ENCODE measurements around the gene CIC.

The CIC gene

DNA sequence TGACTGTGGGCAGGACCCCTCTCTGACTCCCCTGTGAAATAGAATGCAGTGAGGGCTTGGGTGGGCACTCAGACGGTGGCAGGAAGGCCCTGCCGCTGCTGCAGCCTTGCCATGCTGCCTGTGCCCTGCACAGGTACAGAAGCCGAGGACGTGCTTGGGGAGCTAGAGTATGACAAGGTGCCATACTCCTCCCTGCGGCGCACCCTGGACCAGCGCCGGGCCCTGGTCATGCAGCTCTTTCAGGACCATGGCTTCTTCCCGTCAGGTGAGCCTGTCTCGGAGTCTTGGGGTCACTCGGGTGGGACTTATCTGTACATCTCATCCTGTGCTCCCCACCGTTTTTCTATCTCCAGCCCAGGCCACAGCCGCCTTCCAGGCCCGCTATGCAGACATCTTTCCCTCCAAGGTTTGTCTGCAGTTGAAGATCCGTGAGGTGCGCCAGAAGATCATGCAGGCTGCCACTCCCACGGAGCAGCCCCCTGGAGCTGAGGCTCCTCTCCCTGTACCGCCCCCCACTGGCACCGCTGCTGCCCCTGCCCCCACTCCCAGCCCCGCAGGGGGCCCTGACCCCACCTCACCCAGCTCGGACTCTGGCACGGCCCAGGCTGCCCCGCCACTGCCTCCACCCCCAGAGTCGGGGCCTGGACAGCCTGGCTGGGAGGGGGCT is 25.6 kb downstream of the CIC start:
- Histone ChIP-seq H3K4me3 (ENCODE audit: low read length in 2 of 2) (no peak overlapping the region), H3K9me3 (ENCODE audit: control insufficient read depth in 2 of 2, low read length in 2 of 2) (no peaks in the 10 kb centered on the region), H3K36me3 (ENCODE audit: control insufficient read depth in 2 of 2, insufficient read depth in 2 of 2, low read length in 2 of 2) (peaks cover 30 to 34% of the 10 kb centered on the region in 2 donors), H3K4me1 (ENCODE audit: control insufficient read depth in 2 of 2, insufficient read depth in 2 of 2, low read length in 2 of 2) (peaks cover 5 to 6% of the 10 kb centered on the region in 2 donors), H3K27ac (ENCODE audit: low read depth in 2 of 2, low read length in 2 of 2) (no peak overlapping the region), H3K27me3 (ENCODE audit: control insufficient read depth in 2 of 2, insufficient read depth in 2 of 2, low read length in 2 of 2) (no peaks in the 10 kb centered on the region), H3K9ac (ENCODE audit: low read depth in 1 of 2, low read length in 2 of 2) (no peak overlapping the region)

DNA sequence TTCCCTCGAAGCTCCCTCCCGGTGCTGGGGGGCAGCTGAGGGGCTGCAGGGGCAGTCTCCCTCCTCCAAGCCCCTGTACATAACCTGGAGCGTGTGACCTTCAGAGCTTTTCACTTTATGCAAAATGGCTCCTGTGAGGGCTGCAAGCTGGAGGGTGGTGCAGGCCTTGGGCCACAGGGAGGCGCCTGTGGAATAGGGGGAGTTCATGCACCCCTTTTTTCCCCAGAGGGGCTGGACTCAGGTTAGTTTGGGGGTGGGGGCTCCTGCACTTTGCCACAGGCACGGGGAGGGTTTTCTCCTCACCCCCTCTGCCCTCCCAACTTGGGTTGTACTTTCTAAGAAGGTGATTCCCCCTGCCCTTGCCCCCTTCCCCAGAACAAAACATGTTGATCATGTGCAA is 26.3 kb downstream of the CIC start:
- Histone ChIP-seq H3K27me3 (ENCODE audit: control insufficient read depth in 2 of 2, insufficient read depth in 2 of 2, low read length in 2 of 2) (no peaks in the 10 kb centered on the region), H3K9me3 (ENCODE audit: control insufficient read depth in 2 of 2, low read length in 2 of 2) (no peaks in the 10 kb centered on the region), H3K9ac (ENCODE audit: low read depth in 1 of 2, low read length in 2 of 2) (no peak overlapping the region), H3K4me3 (ENCODE audit: low read length in 2 of 2) (no peak overlapping the region), H3K27ac (ENCODE audit: low read depth in 2 of 2, low read length in 2 of 2) (no peak overlapping the region), H3K4me1 (ENCODE audit: control insufficient read depth in 2 of 2, insufficient read depth in 2 of 2, low read length in 2 of 2) (peaks cover 5 to 6% of the 10 kb centered on the region in 2 donors), H3K36me3 (ENCODE audit: control insufficient read depth in 2 of 2, insufficient read depth in 2 of 2, low read length in 2 of 2) (peaks cover 23 to 27% of the 10 kb centered on the region in 2 donors)

DNA sequence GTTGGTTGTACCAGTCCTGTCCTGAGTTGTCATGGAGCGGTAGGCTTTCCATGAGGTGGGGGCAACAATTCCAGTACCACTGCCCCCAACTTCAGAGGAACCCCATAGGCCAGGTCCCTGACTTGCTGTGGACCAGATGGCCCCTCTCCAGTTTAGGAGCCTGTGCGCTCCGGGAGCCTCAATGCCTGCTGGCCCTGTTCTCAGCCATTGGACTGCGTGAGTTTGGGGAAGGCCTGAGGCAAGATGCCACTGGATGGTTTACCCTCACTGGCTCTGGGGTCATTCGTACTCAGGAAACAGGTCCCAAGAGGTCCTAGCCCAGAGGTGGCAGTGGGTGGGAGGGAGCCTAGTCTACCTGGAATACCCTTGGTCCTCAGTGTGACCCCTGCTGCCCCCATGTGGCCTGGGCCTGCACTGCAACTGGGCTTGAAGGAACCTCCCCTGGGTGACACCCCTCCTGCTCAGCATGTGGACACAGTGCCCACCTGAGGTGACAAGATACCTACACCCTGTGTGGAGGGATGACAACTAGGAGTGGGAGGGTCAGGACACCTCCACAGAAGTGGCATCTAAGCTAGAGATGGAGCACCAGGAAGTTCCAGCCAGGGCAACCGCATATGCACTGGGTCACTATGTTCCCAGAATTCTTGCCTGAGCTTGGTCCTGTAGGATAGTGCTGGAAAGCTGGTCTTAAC is 26.9 kb downstream of the CIC start:
- no peaks in the 10 kb centered on the region for H3K9me3 ChIP-seq (ENCODE audit: control insufficient read depth in 2 of 2, low read length in 2 of 2)
- no peak overlapping the region for H3K27ac ChIP-seq (ENCODE audit: low read depth in 2 of 2, low read length in 2 of 2)
- peaks cover 17 to 24% of the 10 kb centered on the region in 2 donors for H3K36me3 ChIP-seq (ENCODE audit: control insufficient read depth in 2 of 2, insufficient read depth in 2 of 2, low read length in 2 of 2)
- H3K9ac ChIP-seq (ENCODE audit: low read depth in 1 of 2, low read length in 2 of 2) = no peak overlapping the region
- peaks cover 5 to 6% of the 10 kb centered on the region in 2 donors for H3K4me1 ChIP-seq (ENCODE audit: control insufficient read depth in 2 of 2, insufficient read depth in 2 of 2, low read length in 2 of 2)
- no peaks in the 10 kb centered on the region for H3K27me3 ChIP-seq (ENCODE audit: control insufficient read depth in 2 of 2, insufficient read depth in 2 of 2, low read length in 2 of 2)
- H3K4me3 ChIP-seq (ENCODE audit: low read length in 2 of 2) = no peak overlapping the region

DNA sequence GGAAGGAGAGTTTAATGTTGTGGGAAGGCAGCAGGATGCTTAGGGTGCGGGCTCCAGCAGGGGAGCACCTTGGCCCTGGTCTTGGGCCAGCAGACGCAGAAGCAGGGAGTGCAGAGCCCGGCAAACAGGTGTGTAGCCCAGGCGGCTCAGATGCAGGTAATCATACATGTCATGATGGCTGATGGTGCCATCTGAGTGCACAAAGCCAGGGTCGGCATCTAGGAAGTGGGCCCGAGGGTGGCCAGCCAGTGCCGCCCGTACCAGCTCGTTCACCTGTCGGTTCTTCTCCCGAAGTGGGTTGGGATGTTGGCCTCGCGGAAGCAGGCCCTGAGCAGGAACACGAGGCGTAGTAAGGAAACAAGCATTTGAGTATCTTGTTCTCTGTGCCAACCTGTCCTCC is 28.0 kb downstream of the CIC start:
- Histone ChIP-seq H3K27ac (ENCODE audit: low read depth in 2 of 2, low read length in 2 of 2) (no peak overlapping the region), H3K4me3 (ENCODE audit: low read length in 2 of 2) (no peak overlapping the region), H3K9ac (ENCODE audit: low read depth in 1 of 2, low read length in 2 of 2) (no peak overlapping the region), H3K4me1 (ENCODE audit: control insufficient read depth in 2 of 2, insufficient read depth in 2 of 2, low read length in 2 of 2) (peaks cover 10% of the 10 kb centered on the region in 2 donors), H3K36me3 (ENCODE audit: control insufficient read depth in 2 of 2, insufficient read depth in 2 of 2, low read length in 2 of 2) (peaks cover 15 to 19% of the 10 kb centered on the region in 2 donors), H3K27me3 (ENCODE audit: control insufficient read depth in 2 of 2, insufficient read depth in 2 of 2, low read length in 2 of 2) (no peaks in the 10 kb centered on the region), H3K9me3 (ENCODE audit: control insufficient read depth in 2 of 2, low read length in 2 of 2) (no peaks in the 10 kb centered on the region)

DNA sequence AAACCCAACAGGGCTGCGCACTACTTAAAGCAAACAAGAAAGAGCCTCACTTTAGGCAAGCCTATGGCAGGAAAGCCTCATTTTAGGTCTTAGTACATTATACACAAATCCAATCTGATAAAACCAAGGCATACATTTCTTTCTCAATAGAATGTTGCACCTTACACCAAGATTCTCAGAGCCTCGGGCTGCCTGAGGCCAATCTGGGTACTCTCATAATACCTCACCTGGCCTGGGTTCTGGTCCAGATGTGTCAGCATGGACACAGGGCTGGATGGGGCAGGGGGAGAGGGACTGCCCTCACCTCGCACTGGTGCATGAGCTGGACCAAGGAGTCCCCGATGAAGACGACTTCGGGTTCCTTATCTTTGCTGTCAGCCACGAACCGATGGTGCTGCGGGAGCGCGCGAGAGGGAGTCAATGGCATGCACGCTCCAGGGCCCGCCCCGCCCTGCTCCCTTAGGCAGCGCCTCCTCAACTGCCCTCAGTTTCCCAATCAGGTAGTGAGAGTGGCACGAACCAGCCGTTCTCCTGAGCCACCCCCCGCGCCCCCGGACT is 32.7 kb downstream of the CIC start, which contains the start of gene PRR19:
PRR19 (plus strand) TSS at position 487 of the 558 bp plus-strand sequence. CDS start 7,453 bp downstream, outside the sequence.
- Histone ChIP-seq H3K4me1 (ENCODE audit: control insufficient read depth in 2 of 2, insufficient read depth in 2 of 2, low read length in 2 of 2) (peaks cover 15% of the 10 kb centered on the region in 2 donors), H3K9ac (ENCODE audit: low read depth in 1 of 2, low read length in 2 of 2) (peak within 1 kb of the TSS; percentile 60 to 67)

DNA sequence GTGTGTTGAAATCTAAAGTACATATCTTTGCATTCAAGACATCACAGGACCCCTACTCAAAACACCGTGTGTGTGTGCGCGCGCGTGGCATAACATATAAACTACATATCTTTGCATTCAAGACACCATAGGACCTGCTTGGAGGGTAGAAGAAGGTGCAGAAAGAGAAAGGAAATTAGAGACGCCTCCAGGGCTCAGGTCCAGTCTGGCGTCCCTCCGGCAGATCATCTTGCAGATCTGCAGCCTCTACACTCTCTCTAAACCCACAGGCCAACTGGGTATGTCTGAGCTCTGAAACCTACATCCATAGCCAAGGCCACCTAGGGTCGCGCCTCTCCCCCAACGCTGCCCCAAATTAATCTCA is 34.0 kb downstream of the CIC start:
- Histone ChIP-seq H3K9ac (ENCODE audit: low read depth in 1 of 2, low read length in 2 of 2) (no peak overlapping the region), H3K4me3 (ENCODE audit: low read length in 2 of 2) (peak overlapping the region; percentile 83 to 86), H3K27ac (ENCODE audit: low read depth in 2 of 2, low read length in 2 of 2) (no peak overlapping the region)

More for the DNA sequence above, 32.7 kb downstream of the CIC start, which contains the start of gene PRR19:
- Histone ChIP-seq H3K9me3 (ENCODE audit: control insufficient read depth in 2 of 2, low read length in 2 of 2) (no peaks in the 10 kb centered on the region), H3K4me3 (ENCODE audit: low read length in 2 of 2) (peak within 1 kb of the TSS; percentile 83 to 86), H3K36me3 (ENCODE audit: control insufficient read depth in 2 of 2, insufficient read depth in 2 of 2, low read length in 2 of 2) (peaks cover 0 to 1% of the 10 kb centered on the region in 2 donors), H3K27me3 (ENCODE audit: control insufficient read depth in 2 of 2, insufficient read depth in 2 of 2, low read length in 2 of 2) (no peaks in the 10 kb centered on the region), H3K27ac (ENCODE audit: low read depth in 2 of 2, low read length in 2 of 2) (peak within 1 kb of the TSS; percentile 65 to 68)

DNA sequence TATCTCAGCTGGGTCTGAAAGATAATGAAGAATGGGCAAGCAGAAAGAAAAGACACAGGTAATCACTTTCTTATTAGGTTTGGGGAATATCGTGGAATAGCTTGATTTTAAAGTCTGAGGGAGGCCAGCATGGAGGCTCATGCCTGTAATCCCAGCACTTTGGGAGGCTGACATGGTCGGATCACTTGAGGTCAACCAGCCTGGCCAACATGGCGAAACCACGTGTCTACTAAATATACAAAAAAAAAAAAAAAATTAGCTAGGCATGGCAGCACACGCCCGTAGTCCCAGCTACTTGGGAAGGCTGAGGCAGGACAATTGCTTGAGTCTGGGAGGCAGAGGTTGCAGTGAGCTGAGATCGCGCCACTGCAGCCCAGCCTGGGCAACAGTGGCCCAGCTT is 34.8 kb downstream of the CIC start:
- Histone ChIP-seq H3K36me3 (ENCODE audit: control insufficient read depth in 2 of 2, insufficient read depth in 2 of 2, low read length in 2 of 2) (no peaks in the 10 kb centered on the region), H3K4me3 (ENCODE audit: low read length in 2 of 2) (no peak overlapping the region), H3K9me3 (ENCODE audit: control insufficient read depth in 2 of 2, low read length in 2 of 2) (no peaks in the 10 kb centered on the region), H3K27ac (ENCODE audit: low read depth in 2 of 2, low read length in 2 of 2) (no peak overlapping the region), H3K27me3 (ENCODE audit: control insufficient read depth in 2 of 2, insufficient read depth in 2 of 2, low read length in 2 of 2) (no peaks in the 10 kb centered on the region), H3K9ac (ENCODE audit: low read depth in 1 of 2, low read length in 2 of 2) (no peak overlapping the region), H3K4me1 (ENCODE audit: control insufficient read depth in 2 of 2, insufficient read depth in 2 of 2, low read length in 2 of 2) (peaks cover 15% of the 10 kb centered on the region in 2 donors)

More for the DNA sequence above, 34.0 kb downstream of the CIC start:
- no peaks in the 10 kb centered on the region for H3K27me3 ChIP-seq (ENCODE audit: control insufficient read depth in 2 of 2, insufficient read depth in 2 of 2, low read length in 2 of 2)
- no peaks in the 10 kb centered on the region for H3K36me3 ChIP-seq (ENCODE audit: control insufficient read depth in 2 of 2, insufficient read depth in 2 of 2, low read length in 2 of 2)
- peaks cover 15% of the 10 kb centered on the region in 2 donors for H3K4me1 ChIP-seq (ENCODE audit: control insufficient read depth in 2 of 2, insufficient read depth in 2 of 2, low read length in 2 of 2)
- H3K9me3 ChIP-seq (ENCODE audit: control insufficient read depth in 2 of 2, low read length in 2 of 2) = no peaks in the 10 kb centered on the region

DNA sequence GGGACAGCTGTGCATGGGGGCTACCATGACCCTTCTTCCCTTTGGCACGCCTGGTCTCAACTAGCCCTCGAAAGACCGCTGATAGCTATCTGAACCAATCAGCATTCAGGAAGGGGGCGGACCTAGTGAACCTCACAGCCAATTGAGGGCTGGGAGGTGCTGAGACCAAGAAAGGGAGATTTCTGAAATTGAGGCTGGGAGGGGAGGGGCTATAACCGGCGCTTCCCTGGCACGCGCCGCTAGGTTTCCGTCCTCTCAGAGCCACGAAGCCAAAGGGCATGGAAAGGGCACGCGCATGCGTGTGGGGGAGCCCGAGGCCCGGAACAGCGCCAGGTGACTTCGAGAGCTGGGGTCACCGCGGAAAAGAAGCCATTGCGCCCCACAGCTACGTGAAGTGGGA is 37.6 kb downstream of the CIC start:
- Histone ChIP-seq H3K9ac (ENCODE audit: low read depth in 1 of 2, low read length in 2 of 2) (no peak overlapping the region), H3K4me3 (ENCODE audit: low read length in 2 of 2) (no peak overlapping the region), H3K9me3 (ENCODE audit: control insufficient read depth in 2 of 2, low read length in 2 of 2) (no peaks in the 10 kb centered on the region), H3K36me3 (ENCODE audit: control insufficient read depth in 2 of 2, insufficient read depth in 2 of 2, low read length in 2 of 2) (no peaks in the 10 kb centered on the region), H3K27me3 (ENCODE audit: control insufficient read depth in 2 of 2, insufficient read depth in 2 of 2, low read length in 2 of 2) (peaks cover 0 to 4% of the 10 kb centered on the region in 2 donors), H3K4me1 (ENCODE audit: control insufficient read depth in 2 of 2, insufficient read depth in 2 of 2, low read length in 2 of 2) (peaks cover 8 to 10% of the 10 kb centered on the region in 2 donors), H3K27ac (ENCODE audit: low read depth in 2 of 2, low read length in 2 of 2) (no peak overlapping the region)

DNA sequence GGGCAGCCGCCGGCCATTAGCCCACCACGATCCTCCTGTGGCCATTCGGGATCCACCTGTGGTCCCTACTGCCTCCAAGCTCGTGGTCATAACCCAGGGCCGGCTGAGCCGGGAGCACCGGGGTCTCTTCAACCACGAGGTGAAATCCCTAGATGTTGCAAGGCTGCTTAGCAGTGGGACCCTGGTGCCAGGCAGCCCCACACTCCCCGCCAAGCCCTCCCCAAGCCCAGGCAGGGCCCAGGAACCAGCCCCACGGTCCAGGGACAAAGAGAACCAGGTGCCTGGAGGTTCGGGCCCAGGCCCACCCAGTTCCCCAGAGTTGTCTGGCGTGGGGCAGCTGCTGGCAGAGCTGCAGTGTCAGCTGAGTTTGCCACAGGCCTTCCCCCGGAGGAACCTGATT is 40.6 kb downstream of the CIC start:
- Histone ChIP-seq H3K4me1 (ENCODE audit: control insufficient read depth in 2 of 2, insufficient read depth in 2 of 2, low read length in 2 of 2) (peaks cover 3 to 4% of the 10 kb centered on the region in 2 donors), H3K27me3 (ENCODE audit: control insufficient read depth in 2 of 2, insufficient read depth in 2 of 2, low read length in 2 of 2) (peaks cover 14 to 26% of the 10 kb centered on the region in 2 donors), H3K27ac (ENCODE audit: low read depth in 2 of 2, low read length in 2 of 2) (no peak overlapping the region), H3K36me3 (ENCODE audit: control insufficient read depth in 2 of 2, insufficient read depth in 2 of 2, low read length in 2 of 2) (no peaks in the 10 kb centered on the region), H3K9ac (ENCODE audit: low read depth in 1 of 2, low read length in 2 of 2) (no peak overlapping the region), H3K9me3 (ENCODE audit: control insufficient read depth in 2 of 2, low read length in 2 of 2) (no peaks in the 10 kb centered on the region), H3K4me3 (ENCODE audit: low read length in 2 of 2) (no peak overlapping the region)

DNA sequence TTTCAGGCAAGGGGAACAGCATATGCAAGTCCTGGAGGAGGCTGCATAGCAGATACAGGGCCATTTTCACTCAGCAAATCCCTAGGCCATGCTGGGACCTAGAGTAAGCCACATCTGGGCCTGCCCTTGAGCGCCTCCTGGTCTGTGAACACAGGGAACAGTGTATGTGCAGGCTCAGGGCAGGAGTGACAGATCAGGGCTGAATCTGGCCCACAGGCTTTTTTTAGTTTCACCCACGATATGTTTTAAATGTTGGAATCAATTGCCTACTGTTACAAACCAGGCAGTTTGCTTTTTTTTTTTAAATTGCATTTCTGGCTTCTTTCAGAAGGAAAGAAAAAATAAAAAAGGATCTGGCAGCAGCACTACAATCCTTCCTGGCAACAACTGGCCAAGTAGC is 42.6 kb downstream of the CIC start:
- Histone ChIP-seq H3K9ac (ENCODE audit: low read depth in 1 of 2, low read length in 2 of 2) (no peak overlapping the region), H3K27me3 (ENCODE audit: control insufficient read depth in 2 of 2, insufficient read depth in 2 of 2, low read length in 2 of 2) (peaks cover 14 to 30% of the 10 kb centered on the region in 2 donors)

More for the DNA sequence above, 42.6 kb downstream of the CIC start:
- Histone ChIP-seq H3K4me3 (ENCODE audit: low read length in 2 of 2) (no peak overlapping the region), H3K36me3 (ENCODE audit: control insufficient read depth in 2 of 2, insufficient read depth in 2 of 2, low read length in 2 of 2) (no peaks in the 10 kb centered on the region), H3K27ac (ENCODE audit: low read depth in 2 of 2, low read length in 2 of 2) (no peak overlapping the region), H3K9me3 (ENCODE audit: control insufficient read depth in 2 of 2, low read length in 2 of 2) (no peaks in the 10 kb centered on the region), H3K4me1 (ENCODE audit: control insufficient read depth in 2 of 2, insufficient read depth in 2 of 2, low read length in 2 of 2) (peaks cover 3 to 4% of the 10 kb centered on the region in 2 donors)

Data from mucosa of rectum (tissue), 2 donors.